Tibial nerve (tissue), 4 donors: ENCODE measurements around the gene NRXN3. TPM values are rescaled to one million over a fixed set of nuclear protein-coding genes. Genes with fewer than 3 reads are reported as not detected.

Experiments used
- DNase-seq, 2 donors: peaks; one replicate each; pipeline ENCODE4 v3.0.0-alpha.2; 2019; ENCODE audit warnings: low spot score in 2 of 2
- H3K27ac ChIP-seq, 4 donors: fragments of 200-600 bp; sonication (generic) in 3 of 4; one replicate each; pipeline ENCODE4 v1.5.1; 2017 to 2019; ENCODE audit warnings: mild to moderate bottlenecking in 1 of 4
- H3K27me3 ChIP-seq, 2 donors: fragments of 200-600 bp; sonication (generic) in 1 of 2; one replicate each; pipeline versions ENCODE4 v1.5.1 to v1.6.0; 2017 to 2019
- H3K36me3 ChIP-seq, 3 donors: fragments of 200-600 bp; sonication (generic); one replicate each; pipeline ENCODE4 v1.5.1; 2018 to 2019
- H3K4me1 ChIP-seq, 4 donors: fragments of 200-600 bp; sonication (generic) in 3 of 4; one replicate each; pipeline ENCODE4 v1.5.1; 2017 to 2019
- H3K4me3 ChIP-seq, 4 donors: fragments of 200-600 bp; sonication (generic) in 3 of 4; one replicate each; pipeline ENCODE4 v1.5.1; 2017 to 2019; ENCODE audit warnings: mild to moderate bottlenecking in 1 of 4, moderate library complexity in 1 of 4
- H3K9me3 ChIP-seq, 4 donors: fragments of 200-600 bp; sonication (generic) in 3 of 4; one replicate each; pipeline ENCODE4 v1.5.1; 2017 to 2019
- EP300 ChIP-seq, 2 donors: sonication (generic); formaldehyde crosslinking; IDR thresholded peaks; one replicate each; pipeline ENCODE4 v1.6.1; 2017; ENCODE audit warnings: antibody characterized with exemption in 2 of 2, mild to moderate bottlenecking in 1 of 2
- POLR2A ChIP-seq, 2 donors: fragments of 450-650 bp; IDR thresholded peaks; one replicate each; pipeline ENCODE4 v1.6.1; 2017; ENCODE audit warnings: antibody characterized with exemption in 2 of 2, mild to moderate bottlenecking in 2 of 2, moderate library complexity in 2 of 2
- WGBS, 2 donors: methylation state at CpG; one replicate each; pipeline ENCODE4 v1.1.5; 2018; 5-methylcytosine and 5-hydroxymethylcytosine counted together
- total RNA-seq, 4 donors: library from RNA; depleted of rRNA; stranded (reverse); fragments of >200 nt; gene quantifications; one replicate each; pipeline ENCODE4 v1.1.0, GENCODE V29; 2016
- TF ChIP-seq, protein P1 (sequence below), 5 experiments: fragments of 200-600 bp in 3 of 5; fragments of 450-650 bp in 2 of 5; sonication (generic) in 3 of 5; IDR thresholded peaks; one replicate each; pipeline ENCODE4 v1.5.1; 2016 to 2019; ENCODE audit warnings: antibody characterized with exemption in 5 of 5, mild to moderate bottlenecking in 3 of 5, moderate library complexity in 2 of 5

NRXN3 gene
- total RNA-seq, 4 donors from 2014 or later: 16.7 to 52.2 (median 19.7) TPM

DNA sequence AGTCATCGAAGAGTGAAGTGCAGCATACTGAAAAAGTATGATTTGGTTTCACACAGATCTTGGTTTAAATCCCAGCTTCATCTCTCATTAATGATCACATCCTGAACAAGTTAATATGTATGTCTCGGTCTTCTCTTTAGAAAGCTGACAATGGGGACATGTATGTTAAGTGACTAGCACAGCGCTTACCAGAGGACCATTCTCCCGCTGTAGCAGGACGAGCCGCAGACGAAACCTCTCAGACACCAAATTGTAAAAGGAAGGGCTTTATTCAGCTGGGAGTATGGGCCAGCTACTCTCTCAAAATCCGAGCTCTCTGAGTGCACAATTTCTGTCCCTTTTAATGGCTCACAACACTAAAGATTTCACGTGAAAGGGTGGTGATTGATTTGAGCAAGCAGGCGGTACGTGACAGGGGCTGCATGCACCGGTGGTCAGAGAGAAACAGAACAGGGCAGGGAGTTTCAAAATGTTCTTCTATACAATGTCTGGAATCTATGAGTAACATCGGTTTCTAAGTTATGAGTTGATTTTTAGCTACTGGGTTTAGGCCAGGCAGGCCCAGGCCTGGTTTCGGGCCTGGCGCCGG, 1358.7 kb downstream of the NRXN3 start:
- Histone ChIP-seq H3K4me1 (no peaks in the 10 kb centered on the region), H3K27ac (no peak overlapping the region), H3K27me3 (no peaks in the 10 kb centered on the region), H3K36me3 (no peaks in the 10 kb centered on the region), H3K4me3 (no peak overlapping the region), H3K9me3 (no peaks in the 10 kb centered on the region)
- no peak for TF ChIP-seq POLR2A (IDR thresholded peaks at IDR 0.05)
- TF ChIP-seq EP300 (IDR thresholded peaks at IDR 0.05): no peak
- TF ChIP-seq, protein P1, sequence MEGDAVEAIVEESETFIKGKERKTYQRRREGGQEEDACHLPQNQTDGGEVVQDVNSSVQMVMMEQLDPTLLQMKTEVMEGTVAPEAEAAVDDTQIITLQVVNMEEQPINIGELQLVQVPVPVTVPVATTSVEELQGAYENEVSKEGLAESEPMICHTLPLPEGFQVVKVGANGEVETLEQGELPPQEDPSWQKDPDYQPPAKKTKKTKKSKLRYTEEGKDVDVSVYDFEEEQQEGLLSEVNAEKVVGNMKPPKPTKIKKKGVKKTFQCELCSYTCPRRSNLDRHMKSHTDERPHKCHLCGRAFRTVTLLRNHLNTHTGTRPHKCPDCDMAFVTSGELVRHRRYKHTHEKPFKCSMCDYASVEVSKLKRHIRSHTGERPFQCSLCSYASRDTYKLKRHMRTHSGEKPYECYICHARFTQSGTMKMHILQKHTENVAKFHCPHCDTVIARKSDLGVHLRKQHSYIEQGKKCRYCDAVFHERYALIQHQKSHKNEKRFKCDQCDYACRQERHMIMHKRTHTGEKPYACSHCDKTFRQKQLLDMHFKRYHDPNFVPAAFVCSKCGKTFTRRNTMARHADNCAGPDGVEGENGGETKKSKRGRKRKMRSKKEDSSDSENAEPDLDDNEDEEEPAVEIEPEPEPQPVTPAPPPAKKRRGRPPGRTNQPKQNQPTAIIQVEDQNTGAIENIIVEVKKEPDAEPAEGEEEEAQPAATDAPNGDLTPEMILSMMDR (IDR thresholded peaks at IDR 0.05): no peak
- 73 to 76% methylated on average over 16 of the region's 16 CpGs for WGBS, 2 donors
- no peak for DNase-seq

DNA sequence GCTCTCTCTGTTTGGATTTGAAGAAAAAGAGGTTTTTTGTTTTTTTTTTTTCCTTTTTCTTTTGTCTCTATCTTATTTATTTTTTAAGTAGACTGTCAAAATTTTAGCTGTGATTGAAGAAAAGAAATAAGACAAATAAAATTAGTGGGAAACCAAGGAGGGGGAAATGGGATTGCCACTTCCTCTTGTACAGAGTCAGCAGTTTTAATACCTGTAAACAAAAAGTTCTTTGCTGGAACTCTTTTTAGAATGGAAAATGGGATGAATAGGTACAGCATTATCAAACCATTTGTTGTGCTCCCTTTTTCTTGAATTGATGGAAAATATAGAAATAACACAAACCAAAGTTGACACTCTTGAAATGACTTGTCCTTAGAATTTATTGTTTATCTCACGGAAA, 1360.4 kb downstream of the NRXN3 start:
- Histone ChIP-seq H3K9me3 (no peaks in the 10 kb centered on the region), H3K4me1 (no peaks in the 10 kb centered on the region), H3K27ac (no peak overlapping the region), H3K27me3 (no peaks in the 10 kb centered on the region), H3K4me3 (no peak overlapping the region), H3K36me3 (no peaks in the 10 kb centered on the region)
- TF ChIP-seq EP300 (IDR thresholded peaks at IDR 0.05) (no peak), POLR2A (IDR thresholded peaks at IDR 0.05) (no peak)
- TF ChIP-seq, protein P1 (IDR thresholded peaks at IDR 0.05): no peak
- WGBS, 2 donors: 92 to 96% methylated on average over 1 of the region's 1 CpG
- no peak for DNase-seq

DNA sequence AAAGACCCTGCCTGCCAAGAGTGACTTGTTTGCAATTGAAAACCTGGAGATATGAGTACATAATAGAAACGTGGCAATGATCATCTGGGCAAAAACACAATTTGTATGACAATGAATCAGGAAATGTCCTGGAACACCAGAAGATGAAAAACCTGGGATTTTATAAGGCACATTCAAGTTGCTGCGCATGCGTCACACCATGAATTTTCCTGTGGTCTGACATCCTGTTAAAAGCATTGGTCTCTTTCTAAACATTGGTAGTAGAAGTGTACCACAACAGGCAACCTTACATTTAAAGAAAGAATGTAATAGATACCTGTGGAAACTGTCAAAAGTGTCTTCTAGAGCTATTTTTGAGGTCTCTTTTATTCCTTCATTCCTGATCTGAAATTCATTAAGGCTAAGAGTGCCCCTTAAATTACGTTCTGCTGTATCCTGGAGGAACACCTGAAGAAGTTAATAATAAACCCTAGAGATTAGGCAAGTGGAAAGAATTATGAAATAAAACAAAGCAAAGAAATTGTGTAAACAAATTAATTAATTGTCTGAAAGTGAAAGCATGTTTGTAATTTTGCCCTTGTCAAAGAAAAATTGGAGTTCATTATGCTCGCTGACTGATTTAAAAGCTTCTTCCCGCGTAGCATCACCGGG, 1364.7 kb downstream of the NRXN3 start:
- 58 to 61% methylated on average over 8 of the region's 8 CpGs for WGBS, 2 donors
- Histone ChIP-seq H3K27ac (no peak overlapping the region), H3K9me3 (no peaks in the 10 kb centered on the region), H3K36me3 (no peaks in the 10 kb centered on the region), H3K4me3 (no peak overlapping the region), H3K4me1 (no peaks in the 10 kb centered on the region), H3K27me3 (no peaks in the 10 kb centered on the region)
- TF ChIP-seq, protein P1 (IDR thresholded peaks at IDR 0.05): no peak
- no peak for TF ChIP-seq EP300 (IDR thresholded peaks at IDR 0.05)
- DNase-seq: no peak

DNA sequence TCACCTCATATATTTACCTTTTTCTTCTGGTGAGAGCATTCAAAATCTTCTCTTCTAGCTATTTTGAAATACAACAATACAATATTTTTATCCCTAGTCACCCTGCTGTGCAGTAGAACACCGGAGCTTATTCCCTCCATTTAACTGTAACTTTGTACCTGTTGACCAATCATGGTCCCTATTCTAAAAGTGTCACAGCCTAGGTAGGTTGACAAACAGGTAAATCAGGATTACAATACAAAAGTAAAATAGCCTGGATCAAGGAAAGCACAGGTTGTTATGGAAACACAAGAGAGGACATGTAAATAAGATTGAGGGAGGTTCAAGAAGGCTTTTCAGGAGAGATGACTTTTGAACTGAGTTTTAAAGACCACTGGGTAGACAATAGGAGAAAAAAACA, 1370.2 kb downstream of the NRXN3 start:
- Histone ChIP-seq H3K36me3 (no peaks in the 10 kb centered on the region), H3K27me3 (no peaks in the 10 kb centered on the region), H3K9me3 (no peaks in the 10 kb centered on the region), H3K4me1 (peaks cover 0 to 9% (median 0%) of the 10 kb centered on the region in 4 donors), H3K4me3 (no peak overlapping the region), H3K27ac (no peak overlapping the region)
- TF ChIP-seq, protein P1 (IDR thresholded peaks at IDR 0.05): no peak
- no peak for TF ChIP-seq POLR2A (IDR thresholded peaks at IDR 0.05)
- DNase-seq: no peak
- 84 to 89% methylated on average over 1 of the region's 1 CpG for WGBS, 2 donors

DNA sequence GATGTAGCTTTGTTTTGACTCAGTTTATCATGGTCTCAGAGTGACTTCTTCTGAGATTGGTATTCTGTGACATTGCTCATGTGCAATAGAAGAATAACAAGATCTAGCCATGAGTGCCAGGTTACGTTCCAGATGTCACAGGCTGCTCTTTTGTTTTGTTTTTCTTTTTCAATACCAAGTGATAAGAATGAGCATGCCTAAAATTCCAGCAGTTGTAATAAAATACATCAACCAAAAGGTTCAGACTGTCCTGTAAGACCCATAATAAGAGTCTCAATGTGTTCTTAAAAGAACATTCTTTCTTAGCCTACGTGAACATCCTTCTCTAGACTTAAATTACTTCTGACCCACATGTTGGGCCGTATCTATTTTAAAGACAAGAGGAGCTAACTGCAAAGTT, 1371.9 kb downstream of the NRXN3 start:
- no peak for DNase-seq
- no peaks in the 10 kb centered on the region for H3K36me3 ChIP-seq
- H3K27me3 ChIP-seq: no peaks in the 10 kb centered on the region
- no peak overlapping the region for H3K4me3 ChIP-seq
- WGBS, 2 donors: 62 to 71% methylated on average over 3 of the region's 3 CpGs
- peaks cover 0 to 9% (median 0%) of the 10 kb centered on the region in 4 donors for H3K4me1 ChIP-seq
- TF ChIP-seq EP300 (IDR thresholded peaks at IDR 0.05) (no peak), POLR2A (IDR thresholded peaks at IDR 0.05) (no peak)
- TF ChIP-seq, protein P1 (IDR thresholded peaks at IDR 0.05): no peak
- no peaks in the 10 kb centered on the region for H3K9me3 ChIP-seq
- H3K27ac ChIP-seq: no peak overlapping the region
